Kidney (tissue), 14 donors: ENCODE measurements around the gene OOSP4B. TPM values are rescaled to one million over a fixed set of nuclear protein-coding genes. Genes with fewer than 3 reads are reported as not detected.

Source experiments
- DNase-seq, 5 donors: peaks; one replicate each; pipeline ENCODE4 v3.0.0-alpha.2; 2013 to 2020
- FAIRE-seq: peaks from 2 replicates; lab custom pipeline; 2012; peaks lifted over from hg19 to GRCh38; lab: Jason Lieb, UNC
- H3K27ac ChIP-seq, 2 donors: one replicate each; pipeline ENCODE4 v1.7.0; 2013; ENCODE audit warnings: low read depth in 2 of 2, low read length in 2 of 2, inconsistent platforms in 1 of 2
- H3K27me3 ChIP-seq: one replicate; pipeline ENCODE4 v1.7.1; 2013; ENCODE audit warnings: low read length, inconsistent platforms; ENCODE audit not compliant: control insufficient read depth, insufficient read depth
- H3K36me3 ChIP-seq, 3 donors: one replicate each; pipeline versions ENCODE4 v1.7.0 to v1.7.1; 2013; ENCODE audit warnings: low read length in 3 of 3, control low read depth in 1 of 3, inconsistent platforms in 1 of 3; ENCODE audit not compliant: insufficient read depth in 3 of 3, control insufficient read depth in 2 of 3
- H3K4me1 ChIP-seq, 3 donors: one replicate each; pipeline versions ENCODE4 v1.7.0 to v1.7.1; 2013; ENCODE audit warnings: low read length in 3 of 3, inconsistent platforms in 1 of 3, low read depth in 1 of 3; ENCODE audit not compliant: control insufficient read depth in 2 of 3, insufficient read depth in 2 of 3
- H3K4me3 ChIP-seq, 3 donors: one replicate each; pipeline versions ENCODE4 v1.7.0 to v1.8.1; 2013; ENCODE audit warnings: low read length in 3 of 3, control low read depth in 1 of 3, inconsistent platforms in 1 of 3
- H3K9ac ChIP-seq, 3 donors: one replicate each; pipeline versions ENCODE4 v1.7.0 to v1.7.1; 2013; ENCODE audit warnings: low read length in 3 of 3, control low read depth in 1 of 3, inconsistent platforms in 1 of 3
- H3K9me3 ChIP-seq, 3 donors: one replicate each; pipeline versions ENCODE4 v1.7.0 to v1.7.1; 2013; ENCODE audit warnings: low read length in 3 of 3, control low read depth in 1 of 3, inconsistent platforms in 1 of 3; ENCODE audit not compliant: control insufficient read depth in 2 of 3, insufficient read depth in 1 of 3
- intact Hi-C: fragments of 100-400 bp; cut with DNase I; formaldehyde crosslinking; loops from one replicate; pipeline ENCODE4 v1.11.1; 2022
- polyA plus RNA-seq: library from polyadenylated mRNA; stranded (reverse); fragments of 350-450 nt; fragmentation: Illumina TruSeq; extraction: RNeasy Lipid Tissue Mini Kit (QIAGEN cat#74804); gene quantifications from one replicate; pipeline ENCODE4 v1.2.3, GENCODE V29; 2014; ENCODE audit warnings: low read depth, low replicate concordance; ENCODE audit not compliant: insufficient read depth
- total RNA-seq: library from RNA; stranded (reverse); fragmentation: NEBNext Ultra II Directional; extraction: Animal tissue kit (Norgen Biotek cat#: 25700); gene quantifications from one replicate; pipeline ENCODE4 v1.2.1, GENCODE V29; 2021
- TF ChIP-seq, protein P1 (sequence below): IDR thresholded peaks from 3 replicates; pipeline ENCODE4 v1.5.1; 2012; ENCODE audit warnings: mild to moderate bottlenecking, moderate library complexity, borderline replicate concordance; ENCODE audit not compliant: insufficient read depth; ENCODE audit errors: extremely low read depth
- donor health status: control.
- donor health status: control.
- donor health status: control.
- donor health status: control.
- donor health status: control.
- donor health status: DM: yes; HTN: yes; CAD: no.
- donor health status: Normal renal cell carcinoma (clear cell type).

Gene OOSP4B
- total and polyA plus RNA-seq, 2 donors from 2014 or later: not detected

DNA sequence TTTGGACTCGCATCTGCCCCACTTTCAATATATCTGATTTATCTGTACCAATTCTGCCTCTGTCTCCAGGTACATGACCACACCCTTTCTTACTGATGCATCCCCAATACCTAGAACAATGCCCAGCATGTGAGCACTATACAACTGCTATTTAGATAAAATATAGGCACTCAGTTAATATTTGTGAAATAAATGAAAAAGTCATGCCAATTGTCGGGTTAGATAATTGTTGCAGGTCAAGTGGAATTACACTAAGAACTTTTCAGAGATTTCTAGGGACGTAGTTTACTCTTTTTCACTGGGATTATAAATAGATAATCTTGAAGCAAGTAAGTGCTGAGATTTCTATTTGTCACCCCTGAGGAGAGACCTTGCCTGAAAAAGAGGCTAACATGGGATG lies 32.6 kb upstream of the OOSP4B start:
- Histone ChIP-seq H3K9ac (no peak overlapping the region), H3K9me3 (no peaks in the 10 kb centered on the region), H3K4me1 (no peaks in the 10 kb centered on the region), H3K27ac (no peak overlapping the region), H3K4me3 (no peak overlapping the region), H3K36me3 (no peaks in the 10 kb centered on the region), H3K27me3 (no peaks in the 10 kb centered on the region)
- TF ChIP-seq, protein P1, sequence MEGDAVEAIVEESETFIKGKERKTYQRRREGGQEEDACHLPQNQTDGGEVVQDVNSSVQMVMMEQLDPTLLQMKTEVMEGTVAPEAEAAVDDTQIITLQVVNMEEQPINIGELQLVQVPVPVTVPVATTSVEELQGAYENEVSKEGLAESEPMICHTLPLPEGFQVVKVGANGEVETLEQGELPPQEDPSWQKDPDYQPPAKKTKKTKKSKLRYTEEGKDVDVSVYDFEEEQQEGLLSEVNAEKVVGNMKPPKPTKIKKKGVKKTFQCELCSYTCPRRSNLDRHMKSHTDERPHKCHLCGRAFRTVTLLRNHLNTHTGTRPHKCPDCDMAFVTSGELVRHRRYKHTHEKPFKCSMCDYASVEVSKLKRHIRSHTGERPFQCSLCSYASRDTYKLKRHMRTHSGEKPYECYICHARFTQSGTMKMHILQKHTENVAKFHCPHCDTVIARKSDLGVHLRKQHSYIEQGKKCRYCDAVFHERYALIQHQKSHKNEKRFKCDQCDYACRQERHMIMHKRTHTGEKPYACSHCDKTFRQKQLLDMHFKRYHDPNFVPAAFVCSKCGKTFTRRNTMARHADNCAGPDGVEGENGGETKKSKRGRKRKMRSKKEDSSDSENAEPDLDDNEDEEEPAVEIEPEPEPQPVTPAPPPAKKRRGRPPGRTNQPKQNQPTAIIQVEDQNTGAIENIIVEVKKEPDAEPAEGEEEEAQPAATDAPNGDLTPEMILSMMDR: no peak
- no peak for FAIRE-seq
- DNase-seq: no peak
- intact Hi-C loops: no loop called here

DNA sequence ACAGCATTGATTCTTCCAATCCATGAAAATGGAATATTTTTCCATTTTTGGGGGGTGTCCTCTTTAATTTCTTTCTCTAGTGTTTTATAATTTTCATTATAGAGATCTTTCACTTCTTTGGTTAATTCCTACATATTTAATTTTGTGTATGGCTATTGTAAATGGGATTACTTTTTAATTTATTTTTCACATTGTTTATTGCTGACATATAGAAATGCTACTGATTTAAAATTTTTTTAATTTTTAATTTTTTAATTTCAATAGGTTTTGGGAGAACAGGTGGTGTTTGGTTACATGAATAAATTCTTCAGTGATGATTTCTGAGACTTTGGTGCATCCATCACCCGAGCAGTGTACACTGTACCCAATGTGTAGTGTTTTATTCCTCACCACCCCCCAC lies 26.6 kb upstream of the OOSP4B start:
- H3K4me1 ChIP-seq: no peaks in the 10 kb centered on the region
- H3K9ac ChIP-seq: no peak overlapping the region
- no peak for DNase-seq
- no peaks in the 10 kb centered on the region for H3K36me3 ChIP-seq
- H3K27me3 ChIP-seq: no peaks in the 10 kb centered on the region
- no peak overlapping the region for H3K27ac ChIP-seq
- intact Hi-C loops: no loop called here
- peak; percentile 21 for FAIRE-seq
- no peak overlapping the region for H3K4me3 ChIP-seq
- TF ChIP-seq, protein P1: no peak
- no peaks in the 10 kb centered on the region for H3K9me3 ChIP-seq

DNA sequence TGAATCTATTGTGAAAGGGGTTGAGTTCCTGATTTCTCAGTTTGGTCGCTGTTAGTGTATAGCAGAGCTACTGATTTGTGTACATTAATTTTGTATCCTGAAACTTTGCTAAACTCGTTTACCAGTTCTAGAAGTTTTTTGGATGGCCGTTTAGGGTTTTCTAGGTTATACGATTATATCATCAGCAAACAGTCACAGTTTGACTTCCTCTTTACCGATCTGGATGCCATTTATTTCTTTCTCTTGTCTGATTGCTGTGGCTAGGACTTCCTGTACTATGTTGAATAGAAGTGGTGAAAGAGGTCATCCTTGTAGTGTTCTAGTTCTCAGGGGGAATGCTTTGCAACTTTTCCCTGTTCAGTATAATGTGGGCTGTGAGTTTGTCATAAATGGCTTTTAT lies 24.6 kb upstream of the OOSP4B start:
- Histone ChIP-seq H3K9me3 (no peaks in the 10 kb centered on the region), H3K36me3 (no peaks in the 10 kb centered on the region), H3K27me3 (no peaks in the 10 kb centered on the region), H3K4me3 (no peak overlapping the region), H3K9ac (no peak overlapping the region), H3K27ac (no peak overlapping the region), H3K4me1 (no peaks in the 10 kb centered on the region)
- FAIRE-seq (no peak), DNase-seq (no peak)
- TF ChIP-seq, protein P1: no peak
- intact Hi-C loops: no loop called here

DNA sequence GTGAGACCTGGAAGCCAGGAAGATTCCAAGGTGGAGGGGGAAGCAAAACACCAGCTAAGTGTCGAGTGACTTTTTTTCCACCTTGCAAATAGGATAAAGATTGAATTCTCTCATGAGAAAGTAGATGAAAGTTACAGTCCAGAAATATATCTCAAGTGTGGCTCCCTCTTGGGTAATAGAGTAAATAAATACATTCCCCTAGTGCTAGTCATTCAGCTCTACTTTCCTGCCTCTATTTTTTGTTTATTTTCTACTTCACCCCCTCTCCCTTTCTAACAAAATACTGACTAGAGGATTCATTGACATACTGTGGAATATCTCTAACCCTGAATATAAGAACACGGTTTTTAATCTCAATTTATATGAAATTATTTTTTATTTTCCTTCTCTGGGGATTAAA lies 19.2 kb upstream of the OOSP4B start:
- TF ChIP-seq, protein P1: no peak
- H3K36me3 ChIP-seq: no peaks in the 10 kb centered on the region
- FAIRE-seq (no peak), DNase-seq (no peak)
- no peaks in the 10 kb centered on the region for H3K27me3 ChIP-seq
- no peaks in the 10 kb centered on the region for H3K9me3 ChIP-seq
- H3K4me1 ChIP-seq: no peaks in the 10 kb centered on the region
- H3K4me3 ChIP-seq: no peak overlapping the region
- H3K27ac ChIP-seq: no peak overlapping the region
- intact Hi-C loops: no loop called here
- H3K9ac ChIP-seq: no peak overlapping the region
